Keratinocyte (primary cell): ENCODE results near the gene BCAR3. TPM values are rescaled to one million over a fixed set of nuclear protein-coding genes. Genes with fewer than 3 reads are reported as not detected.
"Not testable (repeated sequence)": the region's sequence is repeated elsewhere in the genome, so short reads cannot be mapped to it uniquely, and the experiment has no call there.

Source experiments
- DNase-seq: peaks from one replicate; pipeline ENCODE4 v3.0.0-alpha.2; 2011; ENCODE audit warnings: low read depth, missing footprints, low spot score
- FAIRE-seq: peaks from 2 replicates; lab custom pipeline; 2011; peaks lifted over from hg19 to GRCh38; lab: Jason Lieb, UNC
- H2AFZ ChIP-seq: 2 replicates; pipeline ENCODE4 v1.6.0; 2012; ENCODE audit warnings: low read length, control low read depth, inconsistent platforms; ENCODE audit not compliant: control insufficient read depth
- H3K27ac ChIP-seq: 2 replicates; pipeline ENCODE4 v1.5.1; 2011; ENCODE audit warnings: low read length; ENCODE audit not compliant: control insufficient read depth, insufficient read depth
- H3K27me3 ChIP-seq: 3 replicates; pipeline ENCODE4 v1.6.0; 2011; ENCODE audit warnings: low read length; ENCODE audit not compliant: control insufficient read depth, insufficient read depth; ENCODE audit errors: extremely low read depth
- H3K36me3 ChIP-seq, 2 experiments: 2 replicates in 1 of 2; 3 replicates in 1 of 2; pipeline ENCODE4 v1.5.1; 2011; ENCODE audit warnings: low read length in 2 of 2, mild to moderate bottlenecking in 1 of 2; ENCODE audit not compliant: control insufficient read depth in 2 of 2, insufficient read depth in 2 of 2; ENCODE audit errors: extremely low read depth in 1 of 2
- H3K4me1 ChIP-seq: 3 replicates; pipeline ENCODE4 v1.5.1; 2011; ENCODE audit warnings: low read length; ENCODE audit not compliant: control insufficient read depth, insufficient read depth; ENCODE audit errors: extremely low read depth
- H3K4me2 ChIP-seq: 3 replicates; pipeline ENCODE4 v1.6.0; 2011; ENCODE audit warnings: low read depth, low read length; ENCODE audit not compliant: control insufficient read depth, insufficient read depth; ENCODE audit errors: extremely low read depth
- H3K4me3 ChIP-seq, 3 experiments: fragments of 200-600 bp in 1 of 3; sonication (generic) in 1 of 3; 2 replicates in 2 of 3; 3 replicates in 1 of 3; pipeline ENCODE4 v1.5.1; 2011 to 2016; ENCODE audit warnings: low read length in 3 of 3, mild to moderate bottlenecking in 3 of 3, control low read depth in 2 of 3, inconsistent platforms in 1 of 3, low read depth in 1 of 3, mixed read lengths in 1 of 3, mixed run types in 1 of 3, moderate library complexity in 1 of 3; ENCODE audit not compliant: control insufficient read depth in 2 of 3, insufficient read depth in 2 of 3; ENCODE audit errors: extremely low read depth in 1 of 3
- H3K79me2 ChIP-seq: 2 replicates; pipeline ENCODE4 v1.6.0; 2012; ENCODE audit warnings: low read length; ENCODE audit not compliant: control insufficient read depth, insufficient read depth
- H3K9ac ChIP-seq: 3 replicates; pipeline ENCODE4 v1.6.0; 2011; ENCODE audit warnings: low read length; ENCODE audit not compliant: control insufficient read depth, insufficient read depth; ENCODE audit errors: extremely low read depth
- H3K9me1 ChIP-seq: 3 replicates; pipeline ENCODE4 v1.6.0; 2011; ENCODE audit warnings: low read length; ENCODE audit not compliant: control insufficient read depth, insufficient read depth; ENCODE audit errors: extremely low read depth
- H3K9me3 ChIP-seq: 2 replicates; pipeline ENCODE4 v1.5.1; 2012; ENCODE audit warnings: low read depth, low read length; ENCODE audit not compliant: control insufficient read depth
- H4K20me1 ChIP-seq: 3 replicates; pipeline ENCODE4 v1.6.0; 2011; ENCODE audit warnings: low read length; ENCODE audit not compliant: control insufficient read depth, insufficient read depth; ENCODE audit errors: extremely low read depth
- CTCF ChIP-seq, 3 experiments: IDR thresholded peaks in 1 of 3; conservative IDR thresholded peaks in 1 of 3; optimal IDR thresholded peaks in 1 of 3; 2 replicates in 2 of 3; 3 replicates in 1 of 3; pipeline versions ENCODE3 to v1.5.1; 2011; ENCODE audit warnings: low read length in 3 of 3, mild to moderate bottlenecking in 3 of 3, moderate library complexity in 2 of 3, control low read depth in 1 of 3, inconsistent platforms in 1 of 3; ENCODE audit not compliant: insufficient read depth in 2 of 3; ENCODE audit errors: extremely low read depth in 1 of 3
- EZH2 ChIP-seq: IDR thresholded peaks from one replicate; pipeline ENCODE4 v1.6.1; 2012; ENCODE audit warnings: inconsistent platforms, mild to moderate bottlenecking, low read length, moderate library complexity
- dilution Hi-C: fragments of 300-500 bp; cut with MboI; formaldehyde crosslinking; loops from one replicate; pipeline ENCODE4 v1.7.0; 2020; ENCODE audit warnings: low sequenced_read_pairs; ENCODE audit not compliant: extremely low pct_ligation_motif_present
- polyA plus RNA-seq, 5 experiments: library from polyadenylated mRNA; depleted of rRNA in 3 of 5; stranded (reverse) in 3 of 5; stranded (forward) in 1 of 5; unstranded in 1 of 5; fragments of >200 nt; gene quantifications; 1 replicate in 1 of 5; 2 replicates in 3 of 5; 3 replicates in 1 of 5; pipeline versions ENCODE4 v1.2.1 to v1.2.3, GENCODE V29; 2011 to 2012; ENCODE audit warnings: missing spikeins in 2 of 5, low read depth in 1 of 5, low replicate concordance in 1 of 5

BCAR3 gene
- polyA plus RNA-seq, 1 donor (not counting 4 experiments of a cell fraction or from before 2014, with no cell fraction given): 77.2 TPM

DNA sequence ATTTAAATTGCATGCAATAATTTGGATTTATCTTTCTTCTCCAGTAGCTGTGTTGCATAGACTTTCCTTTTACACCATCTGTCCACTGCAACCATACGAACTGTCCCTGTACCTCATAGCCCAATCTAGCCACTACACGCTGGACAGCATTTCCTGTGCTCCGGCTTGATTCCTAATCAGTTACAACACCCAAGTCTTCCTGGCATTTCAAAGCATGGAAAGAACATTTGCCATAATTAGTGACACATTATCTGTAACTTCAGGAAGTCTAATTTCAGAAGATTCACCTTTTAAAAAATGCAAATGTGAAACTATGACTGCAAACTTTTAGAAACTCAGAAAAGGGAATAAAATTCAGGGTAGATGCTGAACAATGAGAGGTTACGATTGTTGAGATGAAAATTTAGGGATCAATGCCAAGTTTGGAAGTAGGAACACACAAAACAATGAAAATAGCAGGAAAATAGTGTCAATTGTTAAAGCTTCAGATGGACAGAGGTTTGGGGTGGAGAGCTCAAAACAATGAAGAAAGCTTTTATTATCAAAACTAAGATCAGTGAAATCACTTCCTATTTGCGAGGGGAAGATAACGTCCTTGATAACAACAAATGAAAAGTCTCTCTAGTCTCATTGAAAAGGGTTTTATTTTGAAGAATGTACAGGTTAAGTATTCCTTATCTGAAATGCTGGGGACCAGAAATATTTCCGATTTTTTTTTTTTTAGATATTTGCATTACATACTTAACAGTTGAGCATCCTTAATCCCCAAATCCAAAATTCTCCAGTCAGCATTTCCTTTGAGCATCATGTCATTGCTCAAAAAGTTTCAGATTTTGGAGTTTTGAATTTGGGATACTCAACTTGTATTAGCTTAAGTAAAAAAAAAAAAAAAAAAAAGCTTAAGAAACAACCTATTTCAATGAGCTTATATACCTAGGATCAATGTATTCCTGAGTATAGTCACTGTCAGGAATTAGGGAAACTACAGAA lies 126.5 kb downstream of the BCAR3 start:
- Histone ChIP-seq H3K4me2 (no peak overlapping the region), H3K79me2 (no peaks in the 10 kb centered on the region), H3K36me3 (peaks cover 5 to 6% of the 10 kb centered on the region in 2 experiments), H2AFZ (no peak overlapping the region), H4K20me1 (no peaks in the 10 kb centered on the region), H3K27ac (no peak overlapping the region), H3K4me1 (peaks cover 4% of the 10 kb centered on the region), H3K9me3 (no peaks in the 10 kb centered on the region), H3K4me3 (no peak overlapping the region), H3K9me1 (no peaks in the 10 kb centered on the region), H3K27me3 (no peaks in the 10 kb centered on the region), H3K9ac (no peak overlapping the region)
- dilution Hi-C loops: no loop called here
- FAIRE-seq: no peak
- TF ChIP-seq EZH2 (no peak), CTCF (optimal IDR thresholded peaks at IDR 0.05 in 1 of 3, IDR thresholded peaks at IDR 0.05 in 1 of 3, conservative IDR thresholded peaks at IDR 0.05 in 1 of 3; ENCODE audit: extremely low read depth in 1 of 3, insufficient read depth in 2 of 3, low read length in 3 of 3) (no peak)
- DNase-seq: no peak

GRCh38 chr1:93553886-93554490 lies 127.6 kb downstream of the BCAR3 start:
- H3K9me1 ChIP-seq, H3K36me3 ChIP-seq, H3K4me2 ChIP-seq, FAIRE-seq, H3K4me3 ChIP-seq, DNase-seq, H2AFZ ChIP-seq, H3K9ac ChIP-seq, H3K4me1 ChIP-seq, H3K9me3 ChIP-seq, H3K27ac ChIP-seq, H3K79me2 ChIP-seq, H4K20me1 ChIP-seq, dilution Hi-C loops, H3K27me3 ChIP-seq: not testable (repeated sequence)
